ENCODE results near the gene GNAS-AS1. TPM values are rescaled to one million over a fixed set of nuclear protein-coding genes. Genes with fewer than 3 reads are reported as not detected.

Gene GNAS-AS1
- total and polyA plus RNA-seq, 2 donors from 2014 or later = 0.37 to 0.88 TPM

DNA sequence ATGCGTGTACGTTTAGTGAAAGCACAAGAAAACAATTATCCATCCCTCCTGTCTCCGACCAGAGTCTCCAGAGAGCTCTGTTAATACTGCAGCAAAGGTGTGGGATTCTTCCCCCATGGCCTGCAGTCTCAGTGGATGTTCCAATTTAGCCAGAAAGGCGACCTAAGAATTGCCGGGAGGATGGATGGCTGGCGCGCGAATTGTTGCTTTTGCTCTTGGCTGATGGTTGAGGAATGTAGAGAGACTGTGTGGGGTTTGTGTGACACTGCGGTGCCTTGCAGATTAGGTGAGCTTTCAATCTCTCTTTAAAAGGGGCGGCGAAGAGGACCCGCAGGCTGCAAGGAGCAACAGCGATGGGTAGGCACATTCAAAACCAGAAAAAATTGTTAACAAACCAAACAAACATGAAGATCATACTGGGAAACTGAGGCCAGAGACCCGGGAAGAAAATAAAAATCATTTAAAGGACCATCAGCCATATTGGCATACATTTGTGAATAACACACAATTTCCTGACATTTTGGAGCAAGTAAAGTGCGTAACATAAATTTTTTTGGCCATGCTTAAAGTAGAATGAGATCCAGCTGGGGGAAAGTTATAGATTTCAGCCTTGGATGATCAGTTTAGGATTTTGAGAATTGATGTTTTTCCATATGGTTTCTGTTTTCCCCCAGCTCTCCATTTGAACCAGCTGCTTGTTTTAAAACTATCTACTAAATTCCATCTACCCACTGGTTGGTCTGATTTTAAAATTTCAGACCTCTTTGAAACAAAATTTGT lies 48.1 kb upstream of the GNAS-AS1 start:
- Histone ChIP-seq H3K27ac (ENCODE audit: low read depth in 2 of 2, low read length in 2 of 2) (no peak overlapping the region), H3K9ac (ENCODE audit: low read length in 3 of 3) (no peak overlapping the region), H3K27me3 (ENCODE audit: control insufficient read depth, insufficient read depth, low read length) (no peaks in the 10 kb centered on the region), H3K4me1 (ENCODE audit: control insufficient read depth in 2 of 3, insufficient read depth in 2 of 3, low read depth in 1 of 3, low read length in 3 of 3) (peaks cover 5 to 20% (median 19%) of the 10 kb centered on the region in 3 donors), H3K36me3 (ENCODE audit: control insufficient read depth in 2 of 3, insufficient read depth in 3 of 3, low read length in 3 of 3) (peaks cover 2 to 14% (median 5%) of the 10 kb centered on the region in 3 donors), H3K9me3 (ENCODE audit: control insufficient read depth in 2 of 3, insufficient read depth in 1 of 3, low read length in 3 of 3) (no peaks in the 10 kb centered on the region), H3K4me3 (ENCODE audit: low read length in 3 of 3) (no peak overlapping the region)
- FAIRE-seq (no peak), DNase-seq (no peak)
- TF ChIP-seq, protein P1, sequence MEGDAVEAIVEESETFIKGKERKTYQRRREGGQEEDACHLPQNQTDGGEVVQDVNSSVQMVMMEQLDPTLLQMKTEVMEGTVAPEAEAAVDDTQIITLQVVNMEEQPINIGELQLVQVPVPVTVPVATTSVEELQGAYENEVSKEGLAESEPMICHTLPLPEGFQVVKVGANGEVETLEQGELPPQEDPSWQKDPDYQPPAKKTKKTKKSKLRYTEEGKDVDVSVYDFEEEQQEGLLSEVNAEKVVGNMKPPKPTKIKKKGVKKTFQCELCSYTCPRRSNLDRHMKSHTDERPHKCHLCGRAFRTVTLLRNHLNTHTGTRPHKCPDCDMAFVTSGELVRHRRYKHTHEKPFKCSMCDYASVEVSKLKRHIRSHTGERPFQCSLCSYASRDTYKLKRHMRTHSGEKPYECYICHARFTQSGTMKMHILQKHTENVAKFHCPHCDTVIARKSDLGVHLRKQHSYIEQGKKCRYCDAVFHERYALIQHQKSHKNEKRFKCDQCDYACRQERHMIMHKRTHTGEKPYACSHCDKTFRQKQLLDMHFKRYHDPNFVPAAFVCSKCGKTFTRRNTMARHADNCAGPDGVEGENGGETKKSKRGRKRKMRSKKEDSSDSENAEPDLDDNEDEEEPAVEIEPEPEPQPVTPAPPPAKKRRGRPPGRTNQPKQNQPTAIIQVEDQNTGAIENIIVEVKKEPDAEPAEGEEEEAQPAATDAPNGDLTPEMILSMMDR (IDR thresholded peaks at IDR 0.05; ENCODE audit: borderline replicate concordance, extremely low read depth, insufficient read depth) = no peak
- intact Hi-C loops (cut with DNase I) = no loop called here

DNA sequence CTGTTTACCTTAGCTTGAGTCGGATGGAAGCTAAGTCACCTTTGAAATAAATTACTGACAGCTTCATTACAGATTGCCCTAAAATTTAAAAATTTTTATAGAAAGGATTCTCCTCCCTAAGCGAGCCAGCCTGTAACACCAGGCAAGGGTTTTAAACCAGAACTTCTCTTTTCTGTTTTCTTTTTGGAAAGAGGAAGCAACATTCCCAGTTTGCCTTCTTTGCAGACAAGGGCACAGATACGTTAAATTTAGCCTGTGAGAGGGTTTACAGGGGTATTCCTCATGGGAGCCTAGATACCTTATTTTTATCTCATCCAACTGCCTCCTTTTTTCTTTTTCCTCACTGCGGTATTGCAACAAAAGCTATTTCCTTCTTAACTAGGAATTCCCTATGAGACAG lies 46.8 kb upstream of the GNAS-AS1 start:
- H3K9ac ChIP-seq (ENCODE audit: low read length in 3 of 3) = no peak overlapping the region
- no peak for FAIRE-seq
- intact Hi-C loops (cut with DNase I) = no loop called here
- H3K36me3 ChIP-seq (ENCODE audit: control insufficient read depth in 2 of 3, insufficient read depth in 3 of 3, low read length in 3 of 3) = peaks cover 0 to 14% (median 2%) of the 10 kb centered on the region in 3 donors
- peaks cover 5 to 21% (median 20%) of the 10 kb centered on the region in 3 donors for H3K4me1 ChIP-seq (ENCODE audit: control insufficient read depth in 2 of 3, insufficient read depth in 2 of 3, low read depth in 1 of 3, low read length in 3 of 3)
- H3K27ac ChIP-seq (ENCODE audit: low read depth in 2 of 2, low read length in 2 of 2) = no peak overlapping the region
- no peaks in the 10 kb centered on the region for H3K27me3 ChIP-seq (ENCODE audit: control insufficient read depth, insufficient read depth, low read length)
- no peak for DNase-seq
- TF ChIP-seq, protein P1 (IDR thresholded peaks at IDR 0.05; ENCODE audit: borderline replicate concordance, extremely low read depth, insufficient read depth) = no peak
- H3K4me3 ChIP-seq (ENCODE audit: low read length in 3 of 3) = no peak overlapping the region
- H3K9me3 ChIP-seq (ENCODE audit: control insufficient read depth in 2 of 3, insufficient read depth in 1 of 3, low read length in 3 of 3) = no peaks in the 10 kb centered on the region

DNA sequence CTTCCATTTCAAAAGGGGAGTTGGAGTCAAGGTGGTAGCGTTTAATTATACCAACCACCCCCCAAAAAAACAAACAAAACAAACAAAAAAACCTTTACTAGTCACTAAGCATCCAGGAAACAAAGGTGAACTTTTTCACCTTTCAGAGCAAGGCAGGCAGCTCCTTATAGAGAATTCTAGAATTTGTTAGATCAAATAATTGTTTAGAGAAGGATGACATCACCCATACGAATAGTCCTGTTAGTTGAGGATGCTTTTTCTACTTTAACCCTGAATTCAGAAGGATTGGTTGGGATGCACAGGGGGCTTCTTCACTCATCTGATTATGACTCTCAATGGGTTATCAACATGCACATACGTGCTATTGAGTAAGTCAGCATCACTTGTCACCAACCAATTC lies 46.1 kb upstream of the GNAS-AS1 start:
- Histone ChIP-seq H3K9ac (ENCODE audit: low read length in 3 of 3) (no peak overlapping the region), H3K27ac (ENCODE audit: low read depth in 2 of 2, low read length in 2 of 2) (no peak overlapping the region)

More for the DNA sequence above, 46.1 kb upstream of the GNAS-AS1 start:
- H3K9me3 ChIP-seq (ENCODE audit: control insufficient read depth in 2 of 3, insufficient read depth in 1 of 3, low read length in 3 of 3) = no peaks in the 10 kb centered on the region
- H3K27me3 ChIP-seq (ENCODE audit: control insufficient read depth, insufficient read depth, low read length) = no peaks in the 10 kb centered on the region
- no peak overlapping the region for H3K4me3 ChIP-seq (ENCODE audit: low read length in 3 of 3)
- FAIRE-seq (no peak), DNase-seq (no peak)
- H3K36me3 ChIP-seq (ENCODE audit: control insufficient read depth in 2 of 3, insufficient read depth in 3 of 3, low read length in 3 of 3) = peaks cover 0 to 14% (median 2%) of the 10 kb centered on the region in 3 donors
- intact Hi-C loops (cut with DNase I) = no loop called here
- H3K4me1 ChIP-seq (ENCODE audit: control insufficient read depth in 2 of 3, insufficient read depth in 2 of 3, low read depth in 1 of 3, low read length in 3 of 3) = peaks cover 5 to 21% (median 20%) of the 10 kb centered on the region in 3 donors
- TF ChIP-seq, protein P1 (IDR thresholded peaks at IDR 0.05; ENCODE audit: borderline replicate concordance, extremely low read depth, insufficient read depth) = no peak

Data from kidney (tissue), 14 donors.